GM23248 (cell line): ENCODE data around the gene NR4A3.

Experiments used
- EZH2 ChIP-seq: fragments of 200-600 bp; sonication (generic); IDR thresholded peaks from 2 replicates; pipeline ENCODE4 v1.6.1; 2018; ENCODE audit warnings: antibody characterized with exemption, mild to moderate bottlenecking; ENCODE audit not compliant: insufficient read depth, poor library complexity, severe bottlenecking
- EZH2phosphoT487 ChIP-seq: fragments of 200-600 bp; sonication (generic); IDR thresholded peaks from 2 replicates; pipeline ENCODE4 v1.6.1; 2018; ENCODE audit warnings: antibody characterized with exemption, moderate library complexity, mild to moderate bottlenecking, low read depth; ENCODE audit not compliant: insufficient read depth

DNA sequence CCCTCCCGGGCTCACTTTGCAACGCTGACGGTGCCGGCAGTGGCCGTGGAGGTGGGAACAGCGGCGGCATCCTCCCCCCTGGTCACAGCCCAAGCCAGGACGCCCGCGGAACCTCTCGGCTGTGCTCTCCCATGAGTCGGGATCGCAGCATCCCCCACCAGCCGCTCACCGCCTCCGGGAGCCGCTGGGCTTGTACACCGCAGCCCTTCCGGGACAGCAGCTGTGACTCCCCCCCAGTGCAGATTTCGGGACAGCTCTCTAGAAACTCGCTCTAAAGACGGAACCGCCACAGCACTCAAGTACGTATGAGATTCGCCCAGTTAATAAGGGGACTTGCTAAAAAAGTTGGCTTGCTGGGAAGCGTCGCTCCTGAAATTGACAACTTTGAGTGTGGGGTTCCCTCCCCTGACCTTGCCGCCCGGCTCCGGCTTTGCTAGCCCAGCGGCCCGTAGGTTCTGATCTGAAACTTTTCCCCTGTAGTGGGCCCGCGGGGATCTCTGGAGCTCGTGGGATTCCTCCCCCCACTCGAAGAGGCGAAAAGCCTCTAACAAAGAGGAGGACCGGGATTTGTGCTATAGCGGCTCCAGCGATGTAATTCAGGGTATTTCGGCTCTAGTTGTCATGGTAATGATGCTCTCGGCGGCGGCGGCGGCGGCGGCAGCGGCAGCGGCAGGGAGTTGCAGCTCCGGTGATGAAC is 572 bp downstream of the NR4A3 start:
- TF ChIP-seq EZH2 (no peak), EZH2phosphoT487 (no peak)
